Stimulated activated CD8-positive, alpha-beta memory T cell treated with anti-CD3 and anti-CD28 coated beads, Interleukin-15, amount 100 ng/mL, for 48 hours (primary cell): ENCODE data around the gene CCL19.
A peak's percentile ranks its signal among the peaks of the same experiment; 100 is the strongest.

Source experiments
- DNase-seq, 2 donors: peaks; one replicate each; pipeline ENCODE4 v3.0.0-alpha.2; 2020; ENCODE audit warnings: low read depth in 2 of 2

CCL19 gene

GRCh38 chr9:34662526-34663302, 28.4 kb downstream of the CCL19 start, which contains the start of gene CCL27:
CCL27 (minus strand) TSS chr9:34662657; CDS start chr9:34662633, 24 bp downstream.
- DNase-seq: no peak

- no peak for DNase-seq
Measured at GRCh38 chr9:34659592-34660253, 31.4 kb downstream of the CCL19 start.

- no peak for DNase-seq
Measured at GRCh38 chr9:34658461-34658860, 32.6 kb downstream of the CCL19 start.

GRCh38 chr9:34656992-34657391, 34.1 kb downstream of the CCL19 start:
- no peak for DNase-seq

GRCh38 chr9:34655394-34655793, 35.7 kb downstream of the CCL19 start:
- no peak for DNase-seq

- DNase-seq: no peak
Measured at GRCh38 chr9:34654323-34655051, 36.6 kb downstream of the CCL19 start.

GRCh38 chr9:34653151-34654072, 37.7 kb downstream of the CCL19 start:
- DNase-seq: no peak

GRCh38 chr9:34652602-34653000, 38.5 kb downstream of the CCL19 start:
- no peak for DNase-seq

GRCh38 chr9:34651876-34652601, 39.0 kb downstream of the CCL19 start, which contains the start of gene IL11RA:
IL11RA (plus strand) TSS chr9:34652185; CDS start chr9:34655218, 3,033 bp downstream.
- DNase-seq: peak; percentile 32 to 54

GRCh38 chr9:34651321-34651720, 39.8 kb downstream of the CCL19 start:
- DNase-seq: no peak

- no peak for DNase-seq
Measured at GRCh38 chr9:34650816-34651215, 40.3 kb downstream of the CCL19 start.

- DNase-seq: no peak
Measured at GRCh38 chr9:34648673-34649072, 42.4 kb downstream of the CCL19 start.

- DNase-seq: no peak
Measured at GRCh38 chr9:34647651-34648050, 43.4 kb downstream of the CCL19 start.

- no peak for DNase-seq
Measured at GRCh38 chr9:34647084-34647403, 44.0 kb downstream of the CCL19 start.

- DNase-seq: peak; percentile 94 to 96
Measured at GRCh38 chr9:34646211-34647083, 44.6 kb downstream of the CCL19 start, which contains the start of gene GALT. GALT (plus strand) TSS chr9:34646675; CDS start chr9:34646705, 30 bp downstream.

GRCh38 chr9:34644766-34645314, 46.2 kb downstream of the CCL19 start:
- no peak for DNase-seq

GRCh38 chr9:34642679-34643078, 48.4 kb downstream of the CCL19 start:
- DNase-seq: no peak
